Measurements from ENCODE around the gene SELPLG. TPM values are rescaled to one million over a fixed set of nuclear protein-coding genes. Genes with fewer than 3 reads are reported as not detected.
"Not testable (repeated sequence)": the region's sequence is repeated elsewhere in the genome, so short reads cannot be mapped to it uniquely, and the experiment has no call there.

Gene SELPLG
- total RNA-seq, 1 donor from 2014 or later: 31.9 TPM

DNA sequence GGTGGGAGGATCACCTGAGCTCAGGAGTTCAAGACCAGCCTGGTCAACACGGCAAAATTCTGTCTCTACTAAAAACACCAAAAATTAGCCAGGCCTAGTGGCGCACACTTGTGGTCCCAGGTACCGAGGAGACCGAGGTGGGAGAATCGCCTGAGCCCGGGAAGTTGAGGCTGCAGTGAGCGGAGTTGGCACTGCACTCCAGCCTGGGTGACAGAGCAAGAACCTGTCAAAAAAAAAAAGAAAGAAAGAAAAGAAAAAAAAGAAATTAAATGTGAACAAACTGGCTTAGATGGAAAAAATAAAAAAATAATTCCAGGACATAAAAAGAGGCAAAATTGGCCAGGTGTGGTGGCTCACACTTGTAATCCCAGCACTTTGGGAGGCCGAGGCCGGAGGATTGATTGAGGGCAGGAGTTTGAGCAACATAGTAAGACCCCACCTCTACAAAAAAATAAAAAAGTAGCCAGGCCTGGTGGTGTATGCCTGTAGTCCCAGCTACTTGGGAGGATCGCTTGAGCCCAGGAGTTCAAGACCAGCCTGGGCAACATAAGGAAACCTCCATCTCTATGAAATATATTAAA is 39.3 kb downstream of the SELPLG start:
- Histone ChIP-seq H3K36me3 (no peaks in the 10 kb centered on the region), H3K4me1 (no peaks in the 10 kb centered on the region), H3K27me3 (no peaks in the 10 kb centered on the region), H3K4me3 (no peak overlapping the region), H3K9me3 (no peaks in the 10 kb centered on the region), H3K27ac (no peak overlapping the region)
- ATAC-seq (no peak), DNase-seq (no peak)
- intact Hi-C loops (cut with DNase I): no loop called here
- TF ChIP-seq CTCF (IDR thresholded peaks at IDR 0.05): no peak

DNA sequence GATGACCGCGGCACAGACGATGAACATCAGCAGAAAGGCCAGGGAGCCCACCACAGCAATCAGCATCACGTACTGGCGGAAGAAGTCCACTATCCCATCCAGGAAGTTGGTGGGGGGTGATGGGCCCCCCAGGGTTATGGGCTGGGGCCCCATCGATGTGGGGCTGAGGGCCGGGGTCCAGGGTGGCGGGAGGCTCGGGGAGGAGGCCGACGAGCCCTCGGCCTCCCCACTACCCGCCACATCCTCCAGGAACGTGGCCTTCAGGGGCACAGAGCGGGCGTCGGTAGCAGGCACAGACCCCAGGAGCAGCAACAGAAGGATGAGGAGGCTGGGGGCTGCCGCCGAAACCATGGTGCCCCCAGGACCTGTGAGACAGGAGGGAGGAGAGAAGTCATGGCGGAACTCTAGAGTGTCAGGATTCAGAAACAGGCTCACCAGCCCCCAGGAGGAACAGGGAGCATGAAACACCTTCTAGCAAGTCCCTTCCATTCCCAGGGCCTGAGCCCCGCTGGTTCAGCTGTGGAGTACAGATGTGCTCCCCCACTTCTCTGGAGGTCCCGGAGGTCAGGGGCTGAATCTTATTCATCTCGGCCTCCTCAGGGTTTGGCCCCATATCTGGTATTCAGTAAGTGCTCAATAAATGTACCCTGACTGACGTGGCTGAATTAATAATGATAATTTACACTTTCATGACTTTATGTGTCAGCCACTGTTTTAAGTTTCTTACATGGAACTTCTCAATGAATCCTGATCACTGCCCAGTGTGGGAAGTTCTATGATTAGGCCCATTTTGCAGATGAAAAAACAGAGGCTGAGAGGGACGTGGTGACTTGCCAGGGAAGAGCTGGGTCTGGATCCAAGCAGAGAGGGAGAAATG is 41.4 kb downstream of the SELPLG start:
- intact Hi-C loops (cut with DNase I): no loop called here
- ATAC-seq (no peak), DNase-seq (no peak)
- Histone ChIP-seq H3K27ac (no peak overlapping the region), H3K9me3 (no peaks in the 10 kb centered on the region), H3K4me1 (no peaks in the 10 kb centered on the region), H3K27me3 (no peaks in the 10 kb centered on the region), H3K36me3 (no peaks in the 10 kb centered on the region), H3K4me3 (no peak overlapping the region)
- TF ChIP-seq CTCF (IDR thresholded peaks at IDR 0.05): no peak

DNA sequence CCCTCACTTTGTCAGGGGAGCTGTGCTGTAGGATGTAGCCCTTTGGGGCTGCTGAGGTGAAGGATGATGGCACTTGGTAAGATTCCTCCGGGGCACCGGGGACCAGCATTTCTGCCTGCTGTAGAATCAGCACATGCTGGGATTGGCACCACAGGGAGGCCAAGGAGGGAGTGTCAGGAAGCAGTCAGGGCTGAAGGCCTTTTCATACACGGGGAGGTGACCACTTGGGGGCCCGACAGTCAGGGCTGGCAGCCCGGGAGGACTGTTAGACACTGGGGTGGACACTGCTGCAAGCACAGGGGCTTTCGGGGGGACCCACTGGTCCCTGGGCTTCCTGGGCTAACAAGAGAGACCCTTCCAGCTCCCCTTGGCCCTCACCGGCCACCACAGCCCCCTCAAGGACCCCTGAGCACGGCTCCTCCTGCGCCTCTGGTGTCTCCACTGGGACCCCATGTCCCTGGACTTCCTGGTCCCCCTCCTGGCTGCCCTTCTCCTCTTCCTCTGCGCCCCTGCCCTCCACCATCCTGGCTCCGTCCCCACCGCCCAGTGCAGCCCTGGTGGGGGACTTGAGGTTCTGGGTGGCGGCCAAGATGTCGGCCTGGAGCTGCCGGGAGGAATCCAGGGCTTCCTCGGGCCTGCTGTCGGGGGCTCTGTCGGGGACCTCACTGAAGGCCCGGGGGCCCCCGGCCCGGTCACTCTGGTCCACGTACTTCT is 42.3 kb downstream of the SELPLG start:
- TF ChIP-seq CTCF (IDR thresholded peaks at IDR 0.05): no peak
- H3K27ac ChIP-seq: no peak overlapping the region
- intact Hi-C loops (cut with DNase I): no loop called here
- no peaks in the 10 kb centered on the region for H3K9me3 ChIP-seq
- DNase-seq (no peak), ATAC-seq (no peak)
- no peaks in the 10 kb centered on the region for H3K4me1 ChIP-seq
- H3K27me3 ChIP-seq: no peaks in the 10 kb centered on the region
- no peak overlapping the region for H3K4me3 ChIP-seq
- H3K36me3 ChIP-seq: no peaks in the 10 kb centered on the region

DNA sequence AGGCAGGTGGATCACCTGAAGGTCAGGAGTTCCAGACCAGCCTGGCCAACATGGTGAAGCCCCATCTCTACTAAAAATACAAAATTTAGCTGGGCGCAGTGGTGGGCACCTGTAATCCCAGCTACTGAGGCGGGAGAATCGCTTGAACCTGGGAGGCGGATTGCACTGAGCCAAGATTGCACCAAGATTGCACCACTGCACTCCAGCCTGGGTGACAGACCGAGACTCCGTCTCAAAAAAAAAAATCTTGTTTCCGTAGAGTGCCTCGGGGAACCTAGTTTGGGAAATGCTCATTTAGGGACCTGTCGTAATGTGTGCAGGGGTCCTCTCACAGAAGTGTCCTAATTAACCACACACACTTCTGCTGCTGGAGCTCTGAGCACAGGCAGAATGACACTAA is 43.2 kb downstream of the SELPLG start:
- H3K27me3 ChIP-seq; intact Hi-C loops (cut with DNase I); H3K36me3 ChIP-seq; H3K27ac ChIP-seq; DNase-seq; H3K4me3 ChIP-seq; H3K4me1 ChIP-seq; H3K9me3 ChIP-seq; ATAC-seq: not testable (repeated sequence)

GRCh38 chr12:108589840-108590229 is 43.9 kb downstream of the SELPLG start:
- no peak for TF ChIP-seq CTCF (IDR thresholded peaks at IDR 0.05)
- intact Hi-C loops (cut with DNase I): no loop called here

More at GRCh38 chr12:108589840-108590229, 43.9 kb downstream of the SELPLG start:
- ATAC-seq: no peak
- H3K27me3 ChIP-seq: no peaks in the 10 kb centered on the region
- no peaks in the 10 kb centered on the region for H3K36me3 ChIP-seq
- H3K9me3 ChIP-seq: no peaks in the 10 kb centered on the region
- no peak overlapping the region for H3K27ac ChIP-seq
- no peak overlapping the region for H3K4me3 ChIP-seq
- no peak for DNase-seq
- no peaks in the 10 kb centered on the region for H3K4me1 ChIP-seq

Data from upper lobe of right lung (tissue), 1 donor.